Fibroblast of lung (primary cell): ENCODE results near the gene AP3S2.

Source experiments
- CTCF ChIP-seq, 2 donors: IDR thresholded peaks in 1 of 2; conservative IDR thresholded peaks in 1 of 2; 1 replicate in 1 of 2; 2 replicates in 1 of 2; pipeline ENCODE4 v1.5.1; 2011 to 2012; ENCODE audit warnings: low read length in 2 of 2, control low read depth in 1 of 2, inconsistent platforms in 1 of 2, low read depth in 1 of 2, mild to moderate bottlenecking in 1 of 2
- EZH2 ChIP-seq: IDR thresholded peaks from 2 replicates; pipeline ENCODE4 v1.5.1; 2012; ENCODE audit warnings: low read length, control low read depth, mild to moderate bottlenecking; ENCODE audit errors: missing control alignments

GRCh38 chr15:89877083-89877425, 16.7 kb downstream of the AP3S2 start:
- TF ChIP-seq CTCF (conservative IDR thresholded peaks at IDR 0.05 in 1 of 2, IDR thresholded peaks at IDR 0.05 in 1 of 2; ENCODE audit: low read depth in 1 of 2, low read length in 2 of 2): no peak
- no peak for TF ChIP-seq EZH2
